Cortex of kidney (tissue), 1 donor: ENCODE results near the gene EMD.
"Not testable (repeated sequence)": the region's sequence is repeated elsewhere in the genome, so short reads cannot be mapped to it uniquely, and the experiment has no call there.

Experiments used
- DNase-seq: peaks from one replicate; lab custom pipeline; 2025; lab: John Stamatoyannopoulos, UW

The EMD gene

GRCh38 chrX:154371017-154371788 lies 7.9 kb upstream of the EMD start:
- DNase-seq: no peak

GRCh38 chrX:154371789-154372300 lies 7.2 kb upstream of the EMD start:
- DNase-seq: no peak

DNA sequence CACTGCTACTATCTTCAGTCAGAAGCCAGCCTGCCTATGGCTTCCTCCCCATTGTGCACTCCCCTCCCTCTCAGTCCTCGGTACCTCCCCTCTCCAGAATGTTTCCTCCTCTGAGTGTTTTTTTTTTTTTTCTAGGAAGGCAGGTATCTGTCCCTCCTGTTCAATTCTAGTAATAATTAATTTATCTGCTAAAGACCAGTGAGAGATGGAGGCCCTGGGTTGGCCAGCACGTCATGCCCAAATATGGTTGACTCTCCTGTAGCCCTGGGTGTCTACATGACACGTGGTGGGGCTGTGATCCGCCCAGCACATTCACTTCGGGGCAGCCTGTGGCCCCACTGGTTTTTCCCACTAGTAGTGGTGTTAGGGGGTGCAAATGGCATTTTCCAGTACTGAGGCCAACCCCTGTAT lies 6.5 kb upstream of the EMD start:
- no peak for DNase-seq

DNA sequence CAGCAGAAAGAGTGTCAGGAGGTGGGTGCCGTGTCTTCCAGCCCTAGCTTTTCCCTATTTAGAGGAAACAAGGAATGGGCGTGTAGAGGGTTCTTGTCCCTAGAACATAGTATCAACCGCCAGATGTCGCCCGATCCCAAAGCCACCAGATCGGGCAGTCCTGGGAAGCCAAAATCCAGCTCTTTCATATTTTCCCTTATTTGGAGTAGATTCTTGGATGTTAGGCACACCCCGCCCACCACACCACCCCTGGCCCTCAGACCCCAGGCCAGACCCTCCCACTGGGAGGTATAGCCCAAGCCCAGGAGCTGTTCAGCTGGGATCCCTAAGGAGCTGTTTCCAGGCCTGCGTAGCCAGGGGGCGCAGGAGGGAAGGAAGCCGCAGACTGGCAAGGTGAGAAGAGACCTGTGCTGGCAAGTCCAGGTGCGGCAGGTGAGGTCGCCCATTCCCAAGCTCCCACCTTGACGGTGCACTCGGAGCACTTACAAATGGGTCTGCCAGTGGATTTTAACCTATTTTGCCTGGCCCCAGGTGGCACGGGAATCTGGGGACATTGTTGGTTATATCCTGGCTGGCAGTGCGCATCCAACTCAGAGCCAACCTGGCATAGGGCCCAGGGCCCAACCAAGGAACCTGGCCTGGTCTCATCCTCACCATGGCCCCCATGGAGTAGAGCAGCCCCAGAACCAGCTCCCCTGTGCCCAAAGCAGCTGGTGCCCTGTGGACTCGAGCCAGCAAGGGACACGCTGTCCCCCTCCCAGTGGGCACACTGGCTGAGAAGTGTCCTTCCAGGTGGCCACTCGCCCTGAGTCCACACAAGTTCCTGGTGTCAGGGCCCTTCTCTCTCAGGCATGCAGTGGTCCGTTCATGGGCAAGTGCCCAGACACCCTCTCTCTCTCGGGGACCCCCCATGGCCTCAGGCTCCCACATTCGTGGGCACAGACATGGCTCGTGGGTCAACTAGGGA lies 5.5 kb upstream of the EMD start:
- no peak for DNase-seq

- DNase-seq: no peak
Observed at GRCh38 chrX:154374313-154375155, 4.6 kb upstream of the EMD start, which contains the start of gene FLNA. FLNA (minus strand) TSS chrX:154374634; CDS start chrX:154371245, 3,389 bp downstream.

- DNase-seq: no peak
Observed at GRCh38 chrX:154375156-154375504, 4.0 kb upstream of the EMD start.

- DNase-seq: no peak
Observed at GRCh38 chrX:154376774-154377173, 2.3 kb upstream of the EMD start.

- peak; percentile 68 for DNase-seq
Observed at GRCh38 chrX:154378059-154378798, 866 bp upstream of the EMD start.

- DNase-seq: no peak
Observed at GRCh38 chrX:154379569-154379951, 465 bp downstream of the EMD start.

- DNase-seq: no peak
Observed at GRCh38 chrX:154380153-154380552, 1.1 kb downstream of the EMD start.

GRCh38 chrX:154380787-154381186 lies 1.7 kb downstream of the EMD start:
- no peak for DNase-seq

GRCh38 chrX:154381271-154381670 lies 2.2 kb downstream of the EMD start:
- no peak for DNase-seq

DNA sequence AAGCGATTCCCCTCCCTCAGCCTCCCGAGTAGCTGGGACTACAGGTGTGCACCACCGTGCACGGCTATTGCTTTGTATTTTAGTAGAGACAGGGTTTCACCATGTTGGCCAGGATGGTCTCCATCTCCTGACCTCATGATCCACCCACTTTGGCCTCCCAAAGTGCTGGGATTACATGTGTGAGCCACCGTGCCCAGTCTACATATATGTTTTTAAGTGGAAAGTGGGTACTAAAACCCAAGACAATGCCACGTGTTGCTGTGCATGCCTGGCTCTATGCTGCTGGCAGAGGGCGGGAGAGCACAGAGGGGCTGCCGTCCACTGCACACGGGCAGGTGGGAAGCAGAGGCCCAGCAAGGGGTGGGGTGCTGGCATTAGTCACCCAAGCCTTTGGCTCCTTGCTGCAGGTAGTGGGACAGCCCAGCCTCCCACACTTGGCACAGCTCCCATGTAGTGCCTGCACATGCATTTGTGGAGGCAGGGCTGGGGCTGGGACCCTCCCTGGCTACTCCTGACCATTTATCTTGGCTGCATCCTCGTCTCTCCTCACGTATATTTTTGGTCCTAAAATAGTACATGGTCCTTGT lies 3.5 kb downstream of the EMD start:
- DNase-seq: no peak

GRCh38 chrX:154383359-154384283 lies 4.5 kb downstream of the EMD start:
- no peak for DNase-seq

DNA sequence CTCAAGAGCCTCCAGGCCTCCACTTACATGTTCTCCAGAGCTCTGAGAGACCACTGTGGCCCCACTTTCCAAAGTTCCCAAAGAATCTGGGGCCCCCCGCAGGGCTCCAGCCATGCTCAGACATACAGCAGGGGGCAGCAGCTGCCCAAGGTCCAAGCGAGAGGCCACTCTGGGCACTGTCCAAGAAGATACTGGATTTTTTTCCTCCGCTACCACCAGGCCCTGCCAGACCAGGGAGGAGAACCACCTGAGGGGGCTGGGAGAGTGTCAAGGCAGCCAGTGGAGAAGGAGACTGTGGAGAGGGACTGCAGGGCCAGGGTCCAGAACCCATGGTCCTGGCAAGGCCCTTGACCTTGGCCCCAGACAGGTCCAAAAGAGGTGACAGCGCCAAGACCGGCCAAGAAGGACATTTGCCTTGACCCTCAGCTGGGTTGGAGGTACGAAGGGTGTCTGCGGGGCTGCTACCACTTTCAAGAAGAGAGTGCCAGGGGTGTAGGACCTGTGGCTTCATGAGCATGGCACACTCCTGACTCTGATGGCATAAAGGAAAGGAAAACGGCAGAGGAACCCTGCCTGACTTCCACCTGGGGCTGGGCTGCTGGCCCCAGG lies 5.3 kb downstream of the EMD start:
- DNase-seq: no peak

- not testable (repeated sequence) for DNase-seq
Observed at GRCh38 chrX:154388094-154388493, 9.0 kb downstream of the EMD start.

DNA sequence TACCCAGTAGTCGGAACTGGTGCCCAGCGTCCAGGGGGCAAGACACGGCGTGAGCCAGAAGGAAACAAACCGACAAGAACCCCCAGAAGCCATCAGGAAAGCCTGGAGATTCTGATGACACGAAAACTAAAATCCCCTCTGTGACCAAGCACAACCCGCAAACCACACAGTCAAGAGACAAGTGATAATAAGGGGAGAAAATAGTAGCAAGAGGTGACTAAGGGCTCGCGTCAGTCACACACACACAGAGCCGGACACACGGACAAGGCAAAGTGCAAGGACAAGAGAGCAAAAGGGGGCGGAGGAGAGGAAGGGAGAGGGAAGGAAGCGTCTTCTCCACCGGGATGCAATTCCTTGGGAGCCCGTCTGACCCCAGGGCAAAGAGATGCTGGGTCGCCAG lies 9.6 kb downstream of the EMD start:
- DNase-seq: not testable (repeated sequence)

- DNase-seq: not testable (repeated sequence)
Observed at GRCh38 chrX:154389812-154390747, 11.0 kb downstream of the EMD start.
